Endothelial cell of umbilical vein (primary cell): ENCODE data around the gene TBCC.

ENCODE experiments used
- EZH2 ChIP-seq: IDR thresholded peaks from 2 replicates; pipeline ENCODE4 v1.6.1; 2012; ENCODE audit warnings: borderline replicate concordance, low read depth, mild to moderate bottlenecking, moderate library complexity, low read length, inconsistent platforms; ENCODE audit not compliant: severe bottlenecking
- FOS ChIP-seq: IDR thresholded peaks from 2 replicates; pipeline ENCODE4 v1.6.1; 2011; ENCODE audit warnings: mild to moderate bottlenecking, low read length, moderate library complexity, borderline replicate concordance; ENCODE audit not compliant: insufficient read depth
- GATA2 ChIP-seq: IDR thresholded peaks from 2 replicates; pipeline ENCODE4 v1.7.0; 2011; ENCODE audit warnings: low read depth, mild to moderate bottlenecking, moderate library complexity, mixed read lengths, low read length; ENCODE audit not compliant: insufficient read length, insufficient read depth
- MYC ChIP-seq: IDR thresholded peaks from one replicate; pipeline ENCODE4 v1.6.1; 2011; ENCODE audit warnings: mild to moderate bottlenecking, low read depth, low read length
- POLR2A ChIP-seq: IDR thresholded peaks from 2 replicates; pipeline ENCODE4 v1.6.1; 2012; ENCODE audit warnings: low read depth, mild to moderate bottlenecking, control low read depth, low read length
- POLR2AphosphoS5 ChIP-seq: IDR thresholded peaks from 2 replicates; pipeline ENCODE4 v1.6.1; 2012; ENCODE audit warnings: low read depth, mild to moderate bottlenecking, control low read depth, low read length, moderate library complexity; ENCODE audit not compliant: insufficient read depth
- TF ChIP-seq, protein P1 (sequence below), 2 donors: IDR thresholded peaks; 1 replicate in 1 of 2; 2 replicates in 1 of 2; pipeline ENCODE4 v1.5.1; 2011; ENCODE audit warnings: low read length in 2 of 2, mild to moderate bottlenecking in 2 of 2, moderate library complexity in 2 of 2, control low read depth in 1 of 2, inconsistent platforms in 1 of 2, low read depth in 1 of 2; ENCODE audit not compliant: insufficient read depth in 1 of 2; ENCODE audit errors: extremely low read depth in 1 of 2
- TF ChIP-seq, protein P2 (sequence below): IDR thresholded peaks from 2 replicates; pipeline ENCODE4 v1.6.1; 2011; ENCODE audit not compliant: insufficient read depth, insufficient read length

DNA sequence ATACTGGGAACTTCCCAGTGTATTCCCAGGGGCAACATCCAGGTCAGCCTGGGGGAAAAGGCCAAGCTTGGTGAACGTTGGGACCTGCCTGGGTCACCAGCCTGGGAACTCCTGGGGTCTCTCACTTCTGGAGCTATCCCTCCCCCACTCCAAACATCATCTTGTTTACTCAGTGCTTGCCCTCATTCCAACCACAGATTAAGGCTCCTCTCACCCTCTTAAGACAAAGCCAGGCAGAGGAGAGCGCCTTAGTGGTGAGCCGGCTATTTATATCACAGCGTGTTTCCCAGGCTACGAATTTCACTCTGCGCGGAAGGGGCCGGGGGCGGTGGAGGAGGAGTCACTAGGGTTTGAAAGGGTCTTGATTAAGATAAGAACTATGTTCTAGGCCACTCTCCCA, 35.6 kb downstream of the TBCC start:
- TF ChIP-seq, protein P1, sequence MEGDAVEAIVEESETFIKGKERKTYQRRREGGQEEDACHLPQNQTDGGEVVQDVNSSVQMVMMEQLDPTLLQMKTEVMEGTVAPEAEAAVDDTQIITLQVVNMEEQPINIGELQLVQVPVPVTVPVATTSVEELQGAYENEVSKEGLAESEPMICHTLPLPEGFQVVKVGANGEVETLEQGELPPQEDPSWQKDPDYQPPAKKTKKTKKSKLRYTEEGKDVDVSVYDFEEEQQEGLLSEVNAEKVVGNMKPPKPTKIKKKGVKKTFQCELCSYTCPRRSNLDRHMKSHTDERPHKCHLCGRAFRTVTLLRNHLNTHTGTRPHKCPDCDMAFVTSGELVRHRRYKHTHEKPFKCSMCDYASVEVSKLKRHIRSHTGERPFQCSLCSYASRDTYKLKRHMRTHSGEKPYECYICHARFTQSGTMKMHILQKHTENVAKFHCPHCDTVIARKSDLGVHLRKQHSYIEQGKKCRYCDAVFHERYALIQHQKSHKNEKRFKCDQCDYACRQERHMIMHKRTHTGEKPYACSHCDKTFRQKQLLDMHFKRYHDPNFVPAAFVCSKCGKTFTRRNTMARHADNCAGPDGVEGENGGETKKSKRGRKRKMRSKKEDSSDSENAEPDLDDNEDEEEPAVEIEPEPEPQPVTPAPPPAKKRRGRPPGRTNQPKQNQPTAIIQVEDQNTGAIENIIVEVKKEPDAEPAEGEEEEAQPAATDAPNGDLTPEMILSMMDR (IDR thresholded peaks at IDR 0.05; ENCODE audit: extremely low read depth in 1 of 2, insufficient read depth in 1 of 2, low read depth in 1 of 2, low read length in 2 of 2), result no peak
- TF ChIP-seq EZH2 (no peak), GATA2 (no peak), POLR2A (no peak), POLR2AphosphoS5 (no peak), FOS (no peak), MYC (no peak)
- TF ChIP-seq, protein P2, sequence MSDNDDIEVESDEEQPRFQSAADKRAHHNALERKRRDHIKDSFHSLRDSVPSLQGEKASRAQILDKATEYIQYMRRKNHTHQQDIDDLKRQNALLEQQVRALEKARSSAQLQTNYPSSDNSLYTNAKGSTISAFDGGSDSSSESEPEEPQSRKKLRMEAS, result no peak
